ENCODE results near the gene NCLN.
"Not testable (repeated sequence)": the region's sequence is repeated elsewhere in the genome, so short reads cannot be mapped to it uniquely, and the experiment has no call there.

The NCLN gene

GRCh38 chr19:3229888-3230496, 44.3 kb downstream of the NCLN start:
- DNase-seq (ENCODE audit: low read depth) = no peak
- no peak for TF ChIP-seq CTCF (IDR thresholded peaks at IDR 0.05; ENCODE audit: insufficient read depth, low read depth, low read length, missing control alignments)
- H3K4me3 ChIP-seq (ENCODE audit: low read length) = no peak overlapping the region

DNA sequence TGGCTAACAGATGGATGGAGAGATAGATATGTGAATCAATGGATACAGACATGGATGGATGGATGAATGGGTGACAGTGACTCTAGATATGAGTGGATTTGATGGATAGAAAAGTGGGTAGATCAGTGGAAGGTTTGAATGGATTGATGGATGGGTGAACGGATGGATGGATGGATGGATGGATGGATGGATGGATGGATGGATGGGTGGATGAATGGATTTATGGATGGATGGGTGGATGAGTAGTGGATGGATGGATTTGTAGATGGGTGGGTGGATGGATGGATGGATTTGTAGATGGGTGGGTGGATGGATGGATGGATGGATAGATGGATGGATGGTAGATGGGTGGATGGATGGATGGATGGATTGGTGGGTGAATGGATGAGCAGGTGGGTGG, 45.6 kb downstream of the NCLN start:
- no peak overlapping the region for H3K4me3 ChIP-seq (ENCODE audit: low read length)
- no peak for TF ChIP-seq CTCF (IDR thresholded peaks at IDR 0.05; ENCODE audit: insufficient read depth, low read depth, low read length, missing control alignments)
- DNase-seq (ENCODE audit: low read depth) = no peak

GRCh38 chr19:3233116-3233515, 47.4 kb downstream of the NCLN start:
- H3K4me3 ChIP-seq (ENCODE audit: low read length) = no peak overlapping the region

DNA sequence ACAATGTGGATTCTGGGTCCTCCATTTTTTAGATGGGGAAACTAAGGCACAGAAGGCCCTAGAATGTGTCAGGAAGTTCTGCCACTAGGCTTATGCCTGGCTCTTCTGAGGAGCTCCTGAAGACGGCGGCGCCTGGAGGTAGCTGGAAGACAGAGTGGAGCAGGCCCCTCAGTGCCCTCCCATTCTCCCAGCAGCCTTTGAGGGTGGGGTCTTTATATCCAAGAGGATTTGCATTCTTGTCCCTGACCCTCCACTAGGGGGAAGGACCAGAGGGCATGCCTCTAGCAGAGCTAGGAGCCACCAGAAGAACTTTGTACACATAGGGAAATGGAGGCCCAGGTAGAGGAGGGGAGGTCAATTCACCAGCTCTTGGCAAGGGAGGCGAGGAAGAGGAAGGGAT, 48.1 kb downstream of the NCLN start:
- DNase-seq (ENCODE audit: low read depth) = no peak
- no peak for TF ChIP-seq CTCF (IDR thresholded peaks at IDR 0.05; ENCODE audit: insufficient read depth, low read depth, low read length, missing control alignments)
- no peak overlapping the region for H3K4me3 ChIP-seq (ENCODE audit: low read length)

More at GRCh38 chr19:3233116-3233515, 47.4 kb downstream of the NCLN start:
- no peak for DNase-seq (ENCODE audit: low read depth)
- TF ChIP-seq CTCF (IDR thresholded peaks at IDR 0.05; ENCODE audit: insufficient read depth, low read depth, low read length, missing control alignments) = no peak

- DNase-seq (ENCODE audit: low read depth) = no peak
- no peak overlapping the region for H3K4me3 ChIP-seq (ENCODE audit: low read length)
- peak; percentile 28 for TF ChIP-seq CTCF (IDR thresholded peaks at IDR 0.05; ENCODE audit: insufficient read depth, low read depth, low read length, missing control alignments)
Observed at GRCh38 chr19:3234800-3235199, 49.1 kb downstream of the NCLN start.

- H3K4me3 ChIP-seq (ENCODE audit: low read length); DNase-seq (ENCODE audit: low read depth): not testable (repeated sequence)
Observed at GRCh38 chr19:3235604-3236003, 49.9 kb downstream of the NCLN start.

- H3K4me3 ChIP-seq (ENCODE audit: low read length) = no peak overlapping the region
- TF ChIP-seq CTCF (IDR thresholded peaks at IDR 0.05; ENCODE audit: insufficient read depth, low read depth, low read length, missing control alignments) = no peak
- DNase-seq (ENCODE audit: low read depth) = no peak
Observed at GRCh38 chr19:3236272-3236671, 50.5 kb downstream of the NCLN start.
